PC-3 (cell line): ENCODE results near the gene LRRC7. TPM values are rescaled to one million over a fixed set of nuclear protein-coding genes. Genes with fewer than 3 reads are reported as not detected.

Experiments
- ATAC-seq: fragments of 200-7000 bp; cut with Tn5 transposase; 2 replicates; pipeline ENCODE4 v1.9.1; 2020; ENCODE audit warnings: mild to moderate bottlenecking, moderate library complexity
- BruUV-seq: library from RNA; stranded (reverse); fragments of 400-500 nt; replicated peaks from 2 replicates; lab custom pipeline; 2021; lab: Mats Ljungman, UMichigan
- CTCF ChIA-PET: fragments of 300-600 bp; sonication (Branson Sonifier 250); formaldehyde crosslinking; loops from one replicate; lab custom pipeline; 2022; ENCODE audit warnings: antibody characterized with exemption; lab: Charles Lee
- POLR2A ChIA-PET: fragments of 300-600 bp; sonication (Branson Sonifier 250); formaldehyde crosslinking; loops from one replicate; lab custom pipeline; 2022; ENCODE audit warnings: antibody characterized with exemption; ENCODE audit not compliant: unreplicated experiment; lab: Charles Lee
- DNase-seq: peaks from one replicate; pipeline ENCODE4 v3.0.0-alpha.2; 2015
- H2AFZ ChIP-seq: fragments of 300-600 bp; sonication (generic); 2 replicates; pipeline ENCODE4 v1.6.0; 2016; ENCODE audit warnings: antibody characterized with exemption, low read length
- H3F3A ChIP-seq: fragments of 300-600 bp; sonication (generic); one replicate; pipeline ENCODE4 v1.6.0; 2017; ENCODE audit warnings: antibody characterized with exemption, low read length, control low read depth, mild to moderate bottlenecking; ENCODE audit not compliant: unreplicated experiment
- H3K27ac ChIP-seq: fragments of 300-600 bp; sonication (generic); 2 replicates; pipeline ENCODE4 v1.5.1; 2016; ENCODE audit warnings: mild to moderate bottlenecking, low read length
- H3K27me3 ChIP-seq: fragments of 300-600 bp; sonication (generic); 2 replicates; pipeline ENCODE4 v1.6.1; 2016; ENCODE audit warnings: low read length, mixed read lengths
- H3K36me3 ChIP-seq: fragments of 300-600 bp; sonication (generic); 2 replicates; pipeline ENCODE4 v1.6.1; 2016; ENCODE audit warnings: low read depth, mixed run types, low read length, mixed read lengths
- H3K4me1 ChIP-seq: fragments of 300-600 bp; sonication (generic); 2 replicates; pipeline ENCODE4 v1.5.1; 2016; ENCODE audit warnings: low read length; ENCODE audit not compliant: insufficient read depth
- H3K4me2 ChIP-seq: fragments of 300-600 bp; sonication (generic); 2 replicates; pipeline ENCODE4 v1.6.0; 2016; ENCODE audit warnings: low read length
- H3K4me3 ChIP-seq: fragments of 300-600 bp; sonication (generic); 2 replicates; pipeline ENCODE4 v1.5.1; 2016; ENCODE audit warnings: mild to moderate bottlenecking, low read length, mixed read lengths
- H3K79me2 ChIP-seq: fragments of 300-600 bp; sonication (generic); 2 replicates; pipeline ENCODE4 v1.6.1; 2017; ENCODE audit warnings: low read length, mixed read lengths
- H3K9ac ChIP-seq: fragments of 300-600 bp; sonication (generic); 2 replicates; pipeline ENCODE4 v1.6.0; 2016; ENCODE audit warnings: mild to moderate bottlenecking, low read length
- H3K9me2 ChIP-seq: fragments of 300-600 bp; sonication (generic); replicated peaks from 2 replicates; pipeline ENCODE4 v1.6.1; 2016; ENCODE audit warnings: mixed run types, low read length, mixed read lengths
- H3K9me3 ChIP-seq: fragments of 300-600 bp; sonication (generic); 2 replicates; pipeline ENCODE4 v1.6.1; 2016; ENCODE audit warnings: low read length, mixed read lengths
- H4K20me1 ChIP-seq: fragments of 300-600 bp; sonication (generic); 2 replicates; pipeline ENCODE4 v1.6.1; 2016; ENCODE audit warnings: low read length, mixed read lengths
- EZH2 ChIP-seq: fragments of 300-600 bp; sonication (generic); IDR thresholded peaks from one replicate; pipeline ENCODE4 v1.6.1; 2017; ENCODE audit warnings: antibody characterized with exemption, mild to moderate bottlenecking, low read length; ENCODE audit not compliant: unreplicated experiment
- EZH2phosphoT487 ChIP-seq: fragments of 300-600 bp; sonication (generic); IDR thresholded peaks from 2 replicates; pipeline ENCODE4 v1.6.1; 2018; ENCODE audit warnings: mild to moderate bottlenecking, antibody characterized with exemption, low read length, borderline replicate concordance
- intact Hi-C: fragments of 100-400 bp; cut with micrococcal nuclease; formaldehyde crosslinking; loops from 2 replicates; pipeline ENCODE4 v1.9.0; 2023
- total RNA-seq: library from RNA; depleted of rRNA; stranded (reverse); fragments of >200 nt; gene quantifications from 2 replicates; pipeline ENCODE4 v1.2.3, GENCODE V29; 2014
- TF ChIP-seq, protein P1 (sequence below): fragments of 300-600 bp; sonication (generic); conservative IDR thresholded peaks from 2 replicates; pipeline ENCODE4 v1.5.1; 2017; ENCODE audit warnings: antibody characterized with exemption, low read depth, mild to moderate bottlenecking, low read length

LRRC7 gene
- total RNA-seq, 1 experiment from 2014 or later: 0.04 TPM

DNA sequence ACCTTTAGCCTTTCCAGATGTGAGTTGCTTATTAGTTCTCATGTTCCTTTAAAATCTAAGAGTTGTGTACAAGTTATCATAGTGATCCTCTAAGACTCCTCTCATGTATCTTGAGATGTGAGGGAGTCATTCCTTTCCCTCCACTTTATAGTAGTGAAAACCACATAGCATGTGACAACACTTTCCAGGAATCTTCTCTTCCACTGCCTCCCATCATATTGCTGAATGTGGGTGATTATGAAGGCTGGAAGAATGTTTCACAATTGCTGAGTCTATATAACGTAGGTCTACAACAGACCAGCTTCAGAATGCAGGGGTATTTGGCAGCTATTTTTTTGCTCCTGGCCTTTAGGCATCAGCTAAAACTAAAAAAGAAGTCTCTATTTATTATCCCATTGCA is 44.7 kb upstream of the LRRC7 start:
- DNase-seq: peak; percentile 15
- TF ChIP-seq EZH2 (no peak), EZH2phosphoT487 (no peak)
- TF ChIP-seq, protein P1, sequence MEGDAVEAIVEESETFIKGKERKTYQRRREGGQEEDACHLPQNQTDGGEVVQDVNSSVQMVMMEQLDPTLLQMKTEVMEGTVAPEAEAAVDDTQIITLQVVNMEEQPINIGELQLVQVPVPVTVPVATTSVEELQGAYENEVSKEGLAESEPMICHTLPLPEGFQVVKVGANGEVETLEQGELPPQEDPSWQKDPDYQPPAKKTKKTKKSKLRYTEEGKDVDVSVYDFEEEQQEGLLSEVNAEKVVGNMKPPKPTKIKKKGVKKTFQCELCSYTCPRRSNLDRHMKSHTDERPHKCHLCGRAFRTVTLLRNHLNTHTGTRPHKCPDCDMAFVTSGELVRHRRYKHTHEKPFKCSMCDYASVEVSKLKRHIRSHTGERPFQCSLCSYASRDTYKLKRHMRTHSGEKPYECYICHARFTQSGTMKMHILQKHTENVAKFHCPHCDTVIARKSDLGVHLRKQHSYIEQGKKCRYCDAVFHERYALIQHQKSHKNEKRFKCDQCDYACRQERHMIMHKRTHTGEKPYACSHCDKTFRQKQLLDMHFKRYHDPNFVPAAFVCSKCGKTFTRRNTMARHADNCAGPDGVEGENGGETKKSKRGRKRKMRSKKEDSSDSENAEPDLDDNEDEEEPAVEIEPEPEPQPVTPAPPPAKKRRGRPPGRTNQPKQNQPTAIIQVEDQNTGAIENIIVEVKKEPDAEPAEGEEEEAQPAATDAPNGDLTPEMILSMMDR: no peak
- Histone ChIP-seq H3K27me3 (peaks cover 22% of the 10 kb centered on the region), H3K4me3 (no peak overlapping the region), H3K4me2 (no peak overlapping the region), H3K9me2 (no peaks in the 10 kb centered on the region), H3F3A (no peaks in the 10 kb centered on the region), H3K9ac (no peak overlapping the region), H3K79me2 (no peaks in the 10 kb centered on the region), H4K20me1 (no peaks in the 10 kb centered on the region), H3K36me3 (no peaks in the 10 kb centered on the region), H3K9me3 (no peaks in the 10 kb centered on the region), H3K27ac (no peak overlapping the region), H3K4me1 (no peaks in the 10 kb centered on the region), H2AFZ (no peak overlapping the region)
- ChIA-PET CTCF (no interaction called here), POLR2A (no interaction called here)
- intact Hi-C loops: no loop called here
- no TSS peak for BruUV-seq
- no peak for ATAC-seq

DNA sequence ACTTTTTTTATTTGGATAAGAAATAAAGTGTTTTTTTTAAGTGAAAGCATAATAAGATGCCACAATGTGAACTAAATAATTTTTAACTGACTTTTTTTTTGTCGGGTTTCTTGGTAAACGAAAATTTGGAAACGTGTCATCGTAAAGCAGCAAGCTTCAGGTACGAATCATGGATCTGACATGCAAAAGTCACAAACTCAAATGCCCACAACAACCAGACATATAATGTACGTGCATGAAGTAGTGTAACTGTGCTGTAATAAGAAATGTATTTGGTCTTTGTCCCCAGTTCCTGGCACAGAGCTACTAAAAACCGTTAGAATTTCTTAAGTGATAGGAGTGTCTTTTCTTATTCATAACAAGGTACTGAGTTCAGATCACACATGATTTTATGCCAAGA is 44.3 kb upstream of the LRRC7 start:
- no peak overlapping the region for H3K4me3 ChIP-seq
- H3K27me3 ChIP-seq: peaks cover 22% of the 10 kb centered on the region
- H3K4me1 ChIP-seq: no peaks in the 10 kb centered on the region
- H3K79me2 ChIP-seq: no peaks in the 10 kb centered on the region
- no peak overlapping the region for H3K4me2 ChIP-seq
- CTCF ChIA-PET: no interaction called here
- no peaks in the 10 kb centered on the region for H3K36me3 ChIP-seq
- H3K9ac ChIP-seq: no peak overlapping the region
- DNase-seq (no peak), ATAC-seq (no peak)
- no peaks in the 10 kb centered on the region for H3K9me3 ChIP-seq
- intact Hi-C loops: no loop called here
- no peaks in the 10 kb centered on the region for H3F3A ChIP-seq
- POLR2A ChIA-PET: no interaction called here
- BruUV-seq: no TSS peak
- no peaks in the 10 kb centered on the region for H4K20me1 ChIP-seq
- no peak overlapping the region for H2AFZ ChIP-seq
- TF ChIP-seq EZH2phosphoT487 (no peak), EZH2 (no peak)
- TF ChIP-seq, protein P1: no peak
- no peak overlapping the region for H3K27ac ChIP-seq
- H3K9me2 ChIP-seq: no peaks in the 10 kb centered on the region

DNA sequence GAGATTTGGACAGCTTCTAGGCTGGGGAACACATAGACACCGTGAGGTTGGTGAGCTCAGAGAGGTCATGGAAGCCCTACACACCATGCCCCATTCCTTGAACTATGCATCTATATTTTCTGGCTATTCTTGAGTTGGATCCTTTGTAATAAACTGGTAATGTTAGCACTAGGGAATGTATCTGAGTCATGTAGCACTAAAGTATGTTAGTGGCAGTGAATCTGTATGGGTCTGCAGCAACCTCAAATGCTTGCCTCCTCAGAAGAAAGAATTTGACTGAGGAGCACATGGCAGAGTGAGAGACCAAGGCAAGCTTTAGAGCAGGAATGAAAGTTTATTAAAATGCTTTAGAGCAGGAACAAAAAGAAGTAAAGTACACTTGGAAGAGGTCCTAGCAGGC is 43.7 kb upstream of the LRRC7 start:
- Histone ChIP-seq H3K4me3 (no peak overlapping the region), H3K4me2 (no peak overlapping the region), H3K9me3 (no peaks in the 10 kb centered on the region), H3K36me3 (no peaks in the 10 kb centered on the region), H3F3A (no peaks in the 10 kb centered on the region), H2AFZ (no peak overlapping the region), H3K27me3 (peaks cover 22% of the 10 kb centered on the region), H3K79me2 (no peaks in the 10 kb centered on the region), H4K20me1 (no peaks in the 10 kb centered on the region), H3K4me1 (no peaks in the 10 kb centered on the region), H3K9ac (no peak overlapping the region), H3K27ac (no peak overlapping the region), H3K9me2 (no peaks in the 10 kb centered on the region)
- ATAC-seq: no peak
- DNase-seq: no peak
- ChIA-PET POLR2A (no interaction called here), CTCF (no interaction called here)
- TF ChIP-seq, protein P1: no peak
- TF ChIP-seq EZH2phosphoT487 (no peak), EZH2 (no peak)
- intact Hi-C loops: no loop called here
- BruUV-seq: no TSS peak
